Measurements from ENCODE around the gene C12orf43.

DNA sequence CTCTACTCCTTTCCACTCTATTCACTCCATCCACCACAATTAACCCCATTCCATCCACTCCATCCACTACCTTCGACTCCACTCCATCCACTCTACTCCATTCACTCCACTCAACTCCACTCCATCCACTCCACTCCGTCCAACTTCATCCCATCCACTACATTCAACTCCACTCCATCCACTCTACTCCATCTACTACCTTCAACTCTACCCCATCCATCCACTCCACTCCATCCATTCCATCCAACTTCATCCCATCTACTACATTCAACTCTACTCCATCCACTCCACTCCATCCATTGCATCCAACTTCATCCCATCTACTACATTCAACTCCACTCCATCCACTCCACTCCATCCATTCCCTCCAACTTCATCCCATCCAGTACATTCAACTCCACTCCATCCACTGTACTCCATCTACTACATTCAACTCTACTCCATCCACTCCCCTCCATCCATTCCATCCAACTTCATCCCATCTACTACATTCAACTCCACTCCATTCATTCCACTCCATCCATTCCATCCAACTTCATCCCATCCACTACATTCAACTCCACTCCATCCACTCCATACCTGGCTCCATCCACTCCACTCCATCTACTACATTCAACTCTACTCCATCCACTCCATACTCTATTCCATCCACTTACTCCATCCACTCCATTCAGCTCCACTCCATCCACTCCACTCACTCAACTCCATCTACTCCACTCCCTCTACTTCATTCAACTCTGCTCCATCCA is 21.5 kb downstream of the C12orf43 start:
- TF ChIP-seq, protein P1, sequence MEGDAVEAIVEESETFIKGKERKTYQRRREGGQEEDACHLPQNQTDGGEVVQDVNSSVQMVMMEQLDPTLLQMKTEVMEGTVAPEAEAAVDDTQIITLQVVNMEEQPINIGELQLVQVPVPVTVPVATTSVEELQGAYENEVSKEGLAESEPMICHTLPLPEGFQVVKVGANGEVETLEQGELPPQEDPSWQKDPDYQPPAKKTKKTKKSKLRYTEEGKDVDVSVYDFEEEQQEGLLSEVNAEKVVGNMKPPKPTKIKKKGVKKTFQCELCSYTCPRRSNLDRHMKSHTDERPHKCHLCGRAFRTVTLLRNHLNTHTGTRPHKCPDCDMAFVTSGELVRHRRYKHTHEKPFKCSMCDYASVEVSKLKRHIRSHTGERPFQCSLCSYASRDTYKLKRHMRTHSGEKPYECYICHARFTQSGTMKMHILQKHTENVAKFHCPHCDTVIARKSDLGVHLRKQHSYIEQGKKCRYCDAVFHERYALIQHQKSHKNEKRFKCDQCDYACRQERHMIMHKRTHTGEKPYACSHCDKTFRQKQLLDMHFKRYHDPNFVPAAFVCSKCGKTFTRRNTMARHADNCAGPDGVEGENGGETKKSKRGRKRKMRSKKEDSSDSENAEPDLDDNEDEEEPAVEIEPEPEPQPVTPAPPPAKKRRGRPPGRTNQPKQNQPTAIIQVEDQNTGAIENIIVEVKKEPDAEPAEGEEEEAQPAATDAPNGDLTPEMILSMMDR (optimal IDR thresholded peaks at IDR 0.05 in 1 of 3, IDR thresholded peaks at IDR 0.05 in 1 of 3, conservative IDR thresholded peaks at IDR 0.05 in 1 of 3; ENCODE audit: extremely low read depth in 1 of 3, insufficient read depth in 2 of 3, low read length in 3 of 3), result no peak
- no peak for TF ChIP-seq EZH2 (IDR thresholded peaks at IDR 0.05; ENCODE audit: low read length)
